ENCODE data around the gene SPC25.

Gene SPC25

GRCh38 chr2:168841445-168841844, 48.8 kb downstream of the SPC25 start:
- no peak for DNase-seq (ENCODE audit: low spot score)

DNA sequence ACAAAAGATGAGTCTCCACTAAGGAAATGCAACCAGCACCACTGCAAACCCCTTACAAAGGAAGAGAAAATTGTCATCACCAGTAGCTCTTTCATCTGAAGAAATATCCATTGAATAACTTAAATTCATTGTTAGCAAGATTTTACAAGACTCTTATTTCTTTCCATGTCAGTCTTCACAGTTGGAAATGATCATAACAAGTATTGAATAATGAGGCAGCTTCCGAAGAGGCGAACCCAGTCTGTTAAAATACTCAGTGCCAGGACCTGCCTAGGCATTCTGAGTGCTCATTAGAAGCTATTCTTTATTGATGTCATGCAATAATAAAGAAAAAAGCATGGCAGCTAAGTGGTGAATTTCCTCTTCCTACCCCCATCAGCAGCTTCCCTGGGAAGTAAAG, 54.3 kb downstream of the SPC25 start:
- no peak for DNase-seq (ENCODE audit: low spot score)

DNA sequence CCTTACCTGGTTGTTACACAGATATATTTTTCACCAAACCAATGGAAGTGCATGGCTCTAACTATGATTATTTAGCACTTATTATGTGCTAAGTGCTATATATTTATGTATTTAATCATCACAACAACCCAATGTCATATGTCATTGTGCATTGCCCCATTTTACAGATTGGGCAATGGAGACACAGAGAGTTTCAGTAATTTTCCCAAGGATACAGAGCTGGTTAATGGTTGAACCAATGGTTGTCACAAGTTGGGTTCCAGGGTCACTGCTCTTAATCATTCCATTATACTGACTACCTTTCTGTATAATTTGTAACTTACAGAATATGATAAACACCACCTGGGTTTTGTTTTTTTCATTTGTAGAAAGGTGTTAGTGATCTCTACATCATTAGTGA, 58.6 kb downstream of the SPC25 start:
- DNase-seq (ENCODE audit: low spot score) = no peak

DNA sequence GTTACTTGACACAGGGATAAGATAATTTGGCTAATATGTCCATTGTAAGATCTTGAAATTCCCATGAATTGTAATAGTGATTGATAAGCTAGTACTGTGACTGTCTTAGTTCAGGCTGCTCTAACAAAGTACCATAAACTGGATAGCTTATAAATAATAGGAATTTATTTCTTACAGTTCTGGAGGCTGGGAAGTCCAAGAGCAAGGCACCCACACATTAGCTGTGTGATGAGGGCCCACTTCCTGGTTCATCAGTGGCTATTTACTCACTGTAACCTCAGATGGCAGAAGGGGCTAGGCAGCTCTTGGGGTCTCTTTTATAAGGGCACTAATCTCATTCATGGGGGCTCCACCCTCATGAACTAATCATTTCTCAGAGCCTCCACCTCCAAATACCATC, 59.3 kb downstream of the SPC25 start:
- no peak for DNase-seq (ENCODE audit: low spot score)

- no peak for DNase-seq (ENCODE audit: low spot score)
Observed at GRCh38 chr2:168825126-168825525, 65.1 kb downstream of the SPC25 start.

- DNase-seq (ENCODE audit: low spot score) = no peak
Observed at GRCh38 chr2:168821992-168822391, 68.2 kb downstream of the SPC25 start.

DNA sequence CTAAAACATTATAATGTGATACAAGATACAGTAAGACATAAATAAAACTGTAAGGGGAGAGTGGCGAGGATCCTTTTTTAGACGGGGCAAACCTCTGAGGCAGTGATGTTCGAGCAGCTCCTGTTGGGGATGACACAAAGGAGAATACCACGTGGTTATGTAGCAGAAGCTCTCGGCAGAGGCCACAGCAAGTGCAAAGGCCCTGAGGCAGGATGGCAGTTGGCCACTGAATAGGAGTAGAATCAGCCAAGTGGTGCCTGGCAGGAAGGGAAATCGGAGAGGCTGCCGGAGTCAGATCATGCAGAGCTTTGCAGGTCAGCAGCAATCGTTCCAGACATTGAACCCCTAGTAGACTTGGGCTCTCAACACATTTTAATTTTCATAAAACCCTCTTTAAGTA, 68.7 kb downstream of the SPC25 start:
- DNase-seq (ENCODE audit: low spot score) = no peak

Measured in ecto neural progenitor cell (in vitro differentiated cells).